ENCODE measurements around the gene CDKAL1.

DNA sequence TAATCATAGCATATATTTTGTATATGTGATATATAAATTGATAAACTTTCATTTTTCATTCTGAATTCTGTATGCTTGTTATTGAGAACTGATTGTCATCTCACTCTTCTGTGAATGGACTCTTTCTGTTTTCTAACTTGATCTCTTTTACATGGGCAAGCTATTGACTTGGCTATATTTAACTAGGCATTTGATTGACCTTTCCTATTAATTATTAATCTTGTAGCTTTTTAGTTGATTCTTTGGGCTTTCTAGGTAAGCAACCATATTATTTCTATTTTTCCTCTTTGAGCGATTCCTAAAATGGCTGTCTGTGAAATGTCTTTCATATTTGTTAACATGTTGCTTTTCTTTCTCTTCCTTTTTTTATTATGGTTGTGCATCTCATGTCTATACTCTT is 347.1 kb downstream of the CDKAL1 start:
- no peak for TF ChIP-seq POLR2A (IDR thresholded peaks at IDR 0.05)
- TF ChIP-seq, protein P1, sequence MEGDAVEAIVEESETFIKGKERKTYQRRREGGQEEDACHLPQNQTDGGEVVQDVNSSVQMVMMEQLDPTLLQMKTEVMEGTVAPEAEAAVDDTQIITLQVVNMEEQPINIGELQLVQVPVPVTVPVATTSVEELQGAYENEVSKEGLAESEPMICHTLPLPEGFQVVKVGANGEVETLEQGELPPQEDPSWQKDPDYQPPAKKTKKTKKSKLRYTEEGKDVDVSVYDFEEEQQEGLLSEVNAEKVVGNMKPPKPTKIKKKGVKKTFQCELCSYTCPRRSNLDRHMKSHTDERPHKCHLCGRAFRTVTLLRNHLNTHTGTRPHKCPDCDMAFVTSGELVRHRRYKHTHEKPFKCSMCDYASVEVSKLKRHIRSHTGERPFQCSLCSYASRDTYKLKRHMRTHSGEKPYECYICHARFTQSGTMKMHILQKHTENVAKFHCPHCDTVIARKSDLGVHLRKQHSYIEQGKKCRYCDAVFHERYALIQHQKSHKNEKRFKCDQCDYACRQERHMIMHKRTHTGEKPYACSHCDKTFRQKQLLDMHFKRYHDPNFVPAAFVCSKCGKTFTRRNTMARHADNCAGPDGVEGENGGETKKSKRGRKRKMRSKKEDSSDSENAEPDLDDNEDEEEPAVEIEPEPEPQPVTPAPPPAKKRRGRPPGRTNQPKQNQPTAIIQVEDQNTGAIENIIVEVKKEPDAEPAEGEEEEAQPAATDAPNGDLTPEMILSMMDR (IDR thresholded peaks at IDR 0.05) = no peak
